Stimulated activated CD4-positive, alpha-beta T cell treated with anti-CD3 and anti-CD28 coated beads, Interleukin-4, amount 100 ng/mL, for 4 hours (primary cell): ENCODE measurements around the gene GARIN5B.

Experiments
- DNase-seq, 2 experiments: peaks; one replicate each; pipeline ENCODE4 v3.0.0-alpha.2; 2020

GARIN5B gene

DNA sequence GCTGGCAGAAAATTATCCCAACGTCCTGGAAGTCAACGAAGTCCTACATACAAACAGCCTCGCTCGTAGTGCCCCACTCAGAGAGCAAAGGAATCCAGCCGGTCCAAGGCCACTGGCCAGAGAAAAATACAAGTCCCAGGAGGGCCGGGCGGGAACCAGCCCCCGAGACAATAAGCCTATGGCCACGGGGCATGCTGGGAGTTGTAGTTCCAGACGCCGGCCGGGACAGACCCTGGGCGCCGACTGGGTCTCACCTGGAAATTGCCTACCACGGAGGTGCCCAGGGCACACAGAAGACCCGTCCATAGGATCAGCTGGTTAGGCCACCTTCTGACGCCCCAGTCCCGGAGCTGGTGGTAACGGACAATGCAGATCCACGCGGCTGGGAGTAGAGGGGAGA, 43.3 kb downstream of the GARIN5B start:
- DNase-seq = no peak

DNA sequence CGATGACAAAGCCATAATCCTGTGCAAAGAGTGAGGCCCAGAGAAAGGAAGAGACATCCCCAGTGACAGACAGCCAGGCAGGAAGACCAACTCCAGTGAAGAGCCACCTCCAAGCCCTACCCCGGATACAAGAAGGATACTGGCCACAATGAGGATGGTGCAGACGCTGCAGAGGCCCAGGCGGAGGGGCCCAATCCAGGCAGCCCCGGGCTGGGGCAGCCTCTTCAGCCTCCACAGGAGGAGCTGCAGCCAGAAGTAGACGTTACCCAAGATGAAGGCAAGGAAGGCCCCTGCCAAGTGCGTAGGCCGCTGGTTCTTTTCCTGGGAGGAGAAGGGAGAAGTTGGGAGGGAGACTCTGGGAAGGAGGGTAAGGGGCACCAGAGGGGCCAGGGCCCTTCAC, 46.4 kb downstream of the GARIN5B start:
- DNase-seq = no peak

DNA sequence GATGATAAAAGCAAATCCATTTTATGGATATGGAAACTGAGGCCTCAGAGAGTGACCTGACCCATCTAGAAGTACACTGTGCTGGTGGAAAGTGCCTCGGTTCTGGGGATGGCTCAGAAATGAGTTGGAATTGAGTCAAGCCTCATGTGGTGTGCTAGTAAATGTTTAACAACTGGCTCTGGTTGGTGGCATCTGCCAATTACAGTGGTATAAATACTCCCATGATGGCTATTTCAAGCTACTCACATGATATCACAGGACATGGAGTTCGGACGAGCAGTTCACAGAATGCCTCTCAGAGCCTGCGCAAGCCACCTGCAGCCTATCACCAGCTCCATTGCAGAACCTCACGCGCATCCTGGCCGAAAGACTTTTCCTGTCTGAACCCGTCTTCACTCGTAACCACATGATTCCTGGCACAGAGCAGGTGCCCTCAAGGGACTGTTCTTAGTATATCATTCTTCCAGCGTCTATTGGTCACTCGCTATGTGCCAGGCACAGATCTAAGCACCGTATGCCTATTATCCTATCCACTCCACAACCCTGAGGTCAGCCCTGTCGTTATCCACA, 47.0 kb downstream of the GARIN5B start:
- DNase-seq = no peak

DNA sequence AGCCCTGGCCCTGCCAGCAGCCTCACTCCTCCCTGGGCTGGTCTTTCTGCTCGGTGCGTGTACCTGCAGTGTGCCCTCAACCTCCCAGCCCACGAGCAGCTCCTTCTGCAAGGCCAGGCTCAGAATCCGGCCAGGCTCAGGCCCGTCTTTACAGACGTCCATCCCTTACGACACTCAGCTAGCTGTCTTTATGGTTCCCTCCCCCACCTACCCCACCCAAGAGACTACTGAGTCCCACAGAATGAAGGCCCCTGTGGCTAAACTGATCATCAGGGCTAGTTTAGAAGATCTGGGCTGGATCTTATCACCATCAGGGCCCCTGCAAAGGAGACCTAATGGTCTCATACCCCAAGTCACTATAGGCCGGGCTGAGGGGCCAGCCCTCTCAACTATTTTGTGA, 48.7 kb downstream of the GARIN5B start:
- DNase-seq = no peak

DNA sequence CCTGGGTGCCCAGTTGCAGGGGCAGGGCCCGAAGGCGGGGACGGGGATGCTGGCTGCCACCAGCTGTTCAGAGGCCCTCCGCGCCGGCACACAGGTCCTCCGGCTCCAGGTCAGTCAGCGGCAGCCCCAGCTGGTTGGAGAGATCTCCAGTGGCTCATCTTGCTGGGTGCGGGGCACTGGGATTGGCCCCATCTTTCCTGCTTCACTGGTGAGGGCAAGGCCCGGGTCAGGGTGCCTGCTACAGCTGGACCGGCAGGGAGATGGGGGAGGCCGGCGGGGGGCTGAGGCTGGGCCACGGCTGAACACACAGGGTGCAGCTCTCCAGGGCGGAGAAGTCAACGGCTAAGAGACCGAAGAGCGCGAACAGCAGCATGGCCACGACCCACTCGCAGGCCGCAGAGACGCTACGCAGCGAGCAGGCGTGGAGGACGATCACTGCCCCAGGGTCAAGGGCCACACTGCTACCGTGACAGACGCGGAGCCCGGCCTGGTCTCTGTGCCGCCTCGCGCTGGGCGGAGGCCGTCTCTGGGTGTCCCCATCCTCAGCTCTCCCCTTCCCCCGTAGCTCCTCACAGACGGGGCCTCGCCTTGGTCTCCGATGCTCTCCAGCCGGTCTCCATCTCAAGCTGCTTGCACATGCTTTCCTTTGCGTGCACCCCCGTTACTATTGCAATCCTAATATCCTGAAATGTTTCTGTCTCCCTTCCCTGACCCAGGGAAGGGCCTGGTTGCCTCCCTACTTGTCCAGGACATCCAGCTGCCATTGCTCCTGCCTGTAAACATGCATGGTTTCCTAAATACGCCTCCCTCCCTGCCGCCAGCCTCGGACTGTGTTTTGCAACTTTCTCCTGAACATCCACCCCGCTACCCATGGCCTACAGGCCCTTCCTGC, 50.2 kb downstream of the GARIN5B start:
- no peak for DNase-seq

DNA sequence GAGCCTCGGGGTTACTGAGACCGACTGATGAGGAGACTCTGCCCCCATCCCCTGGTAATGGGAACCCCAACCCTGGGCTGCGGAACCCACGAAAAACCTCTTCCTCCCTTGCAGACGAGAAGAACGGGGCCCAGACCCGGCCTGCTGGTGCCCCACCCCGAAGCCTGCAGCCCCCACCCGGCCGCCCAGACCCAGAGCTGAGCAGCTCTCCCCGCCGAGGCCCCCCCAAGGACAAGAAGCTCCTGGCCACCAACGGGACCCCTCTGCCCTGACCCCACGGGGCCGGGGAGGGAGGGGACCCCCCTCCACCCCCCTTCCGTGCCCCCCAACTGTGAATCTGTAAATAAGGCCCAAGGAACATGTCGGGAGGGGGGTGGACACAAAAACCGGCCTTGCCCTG, 51.3 kb downstream of the GARIN5B start:
- DNase-seq = no peak

DNA sequence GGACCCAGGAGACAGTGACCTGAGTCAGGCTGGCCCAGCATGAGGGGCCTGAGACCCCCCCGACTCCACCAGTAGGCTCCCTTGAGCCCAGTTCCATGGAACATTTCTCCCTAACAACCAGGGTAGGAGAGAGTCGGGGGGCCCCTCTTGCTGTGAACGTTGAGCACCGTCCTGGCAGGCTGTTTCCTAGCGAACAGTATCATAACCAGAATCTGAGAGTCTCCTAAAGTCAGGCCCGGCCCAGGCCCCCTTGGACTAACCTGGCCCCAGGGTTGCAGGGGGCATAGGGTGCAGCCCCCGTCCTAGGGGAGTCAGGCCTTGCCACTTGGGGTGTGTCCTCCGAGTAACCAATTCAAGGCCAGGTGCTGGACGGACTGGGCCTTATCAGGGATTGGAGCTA, 51.7 kb downstream of the GARIN5B start:
- no peak for DNase-seq

DNA sequence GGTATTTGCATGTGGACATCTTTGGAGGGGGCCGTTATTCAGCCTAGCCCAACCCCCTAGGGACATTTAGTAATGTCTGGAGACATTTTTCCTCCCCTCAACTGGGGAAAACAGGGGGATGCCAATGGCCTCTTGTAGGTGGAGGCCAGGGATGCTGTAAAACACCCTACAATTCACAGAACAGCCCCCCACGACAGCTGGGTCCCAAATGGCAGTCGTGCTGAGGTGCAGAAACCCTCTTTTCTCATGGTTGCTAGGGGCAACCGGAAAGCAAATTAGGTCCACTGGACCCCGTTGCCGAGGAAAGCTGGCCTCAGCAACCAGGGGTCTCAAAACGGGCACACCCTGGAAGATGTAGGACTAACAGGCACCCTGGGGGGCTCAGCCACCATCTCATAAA, 52.6 kb downstream of the GARIN5B start:
- no peak for DNase-seq

DNA sequence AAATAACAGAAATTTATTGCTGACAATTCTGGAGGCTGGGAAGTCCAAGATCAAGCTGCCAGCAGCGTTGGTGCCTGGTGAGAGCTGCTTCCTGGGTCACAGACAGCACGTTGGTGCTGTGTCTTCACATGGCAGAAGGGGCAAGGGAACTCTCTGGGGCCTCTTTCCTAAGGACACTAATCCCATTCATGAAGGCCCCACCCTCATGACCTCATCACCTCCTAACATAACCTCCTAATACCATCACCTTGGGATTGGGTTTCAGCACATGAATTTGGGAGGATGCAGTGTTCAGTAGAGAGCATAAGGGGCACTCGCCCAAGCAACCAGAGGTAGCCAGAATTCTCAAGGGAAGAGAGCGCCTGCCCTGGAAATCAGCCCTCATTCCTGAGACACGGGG, 53.6 kb downstream of the GARIN5B start:
- no peak for DNase-seq

DNA sequence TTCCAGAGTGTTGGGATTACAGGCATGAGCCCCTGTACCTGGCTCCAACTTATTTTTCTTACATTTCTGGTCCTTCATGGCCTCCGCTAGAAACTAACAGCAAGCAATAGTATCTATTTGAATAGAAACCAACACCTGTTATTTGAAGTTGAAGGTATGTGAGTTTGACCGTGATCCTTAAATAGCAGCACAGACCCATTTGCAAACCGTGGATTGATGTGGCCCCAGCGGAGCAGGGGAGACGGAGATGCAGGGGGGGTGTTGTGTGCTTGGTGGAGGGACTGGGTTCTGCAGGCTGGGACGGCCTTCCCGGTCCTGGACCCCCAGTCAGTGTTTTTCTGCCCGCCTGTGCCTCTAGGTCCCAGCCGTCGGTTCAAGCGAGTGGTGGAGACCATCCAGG, 54.8 kb downstream of the GARIN5B start:
- no peak for DNase-seq

DNA sequence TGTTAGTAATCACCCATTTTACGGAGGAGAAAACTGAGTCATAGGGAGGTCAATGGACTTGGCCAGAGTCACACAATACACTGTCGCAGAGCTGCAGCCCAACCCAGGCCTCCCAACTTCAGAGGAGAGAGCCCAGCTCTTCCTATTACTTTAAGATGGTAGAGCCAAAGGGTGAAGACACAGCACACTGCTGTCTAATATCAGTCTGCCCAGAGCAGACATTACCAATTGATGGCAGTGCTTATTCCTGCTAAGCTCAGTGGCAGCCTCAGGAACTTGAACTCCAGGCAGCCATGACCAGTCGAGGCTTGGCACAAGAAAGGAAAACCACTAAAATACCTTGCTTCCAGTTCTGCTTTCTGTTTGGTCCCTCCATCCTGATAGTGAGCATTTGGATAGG, 56.3 kb downstream of the GARIN5B start:
- DNase-seq = no peak

DNA sequence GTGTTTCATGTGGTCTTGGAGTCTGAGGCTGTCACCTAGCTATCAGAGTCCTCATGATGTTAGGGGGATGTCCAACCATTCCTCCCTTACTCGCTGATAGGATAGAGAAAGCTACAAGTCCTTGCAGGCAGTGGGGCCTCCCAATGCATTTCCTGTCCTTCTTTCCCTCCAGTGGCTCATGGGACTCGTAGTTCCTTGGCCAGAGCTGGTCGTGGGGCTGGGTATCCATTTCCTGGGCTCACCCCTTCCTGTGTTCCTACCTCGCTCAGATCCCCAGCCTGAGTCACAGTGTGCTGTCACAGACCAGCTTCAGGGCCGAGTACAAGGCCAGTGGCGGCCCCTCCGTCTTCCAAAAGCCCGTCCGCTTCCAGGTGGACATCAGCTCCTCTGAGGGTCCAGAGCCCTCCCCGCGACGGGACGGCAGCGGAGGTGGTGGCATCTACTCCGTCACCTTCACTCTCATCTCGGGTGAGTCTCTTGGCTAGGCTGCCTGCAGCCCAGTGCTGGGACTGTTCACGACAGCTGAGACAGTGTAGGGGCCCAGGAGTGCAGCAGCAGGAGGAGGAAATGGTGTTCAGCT, 57.0 kb downstream of the GARIN5B start:
- no peak for DNase-seq

DNA sequence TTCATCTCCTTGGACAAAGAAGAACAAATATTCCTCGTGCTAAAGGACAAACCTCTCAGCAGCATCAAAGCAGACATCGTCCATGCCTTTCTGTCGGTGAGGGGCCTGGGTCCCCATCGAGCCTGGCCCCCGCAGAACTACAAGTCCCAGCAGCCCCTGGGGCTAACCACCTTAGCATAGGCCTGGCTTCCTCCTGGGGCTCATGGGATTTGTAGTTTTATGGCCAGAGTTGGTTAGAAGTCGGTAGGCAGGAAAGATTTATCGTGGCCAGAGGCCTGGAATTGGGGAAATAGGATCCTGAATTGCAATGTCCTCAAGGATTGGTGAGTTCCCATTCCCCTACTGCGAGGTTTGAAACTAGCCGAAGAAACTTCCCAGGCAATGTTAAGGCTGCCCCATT, 57.6 kb downstream of the GARIN5B start:
- DNase-seq = peak; percentile 47 to 50

DNA sequence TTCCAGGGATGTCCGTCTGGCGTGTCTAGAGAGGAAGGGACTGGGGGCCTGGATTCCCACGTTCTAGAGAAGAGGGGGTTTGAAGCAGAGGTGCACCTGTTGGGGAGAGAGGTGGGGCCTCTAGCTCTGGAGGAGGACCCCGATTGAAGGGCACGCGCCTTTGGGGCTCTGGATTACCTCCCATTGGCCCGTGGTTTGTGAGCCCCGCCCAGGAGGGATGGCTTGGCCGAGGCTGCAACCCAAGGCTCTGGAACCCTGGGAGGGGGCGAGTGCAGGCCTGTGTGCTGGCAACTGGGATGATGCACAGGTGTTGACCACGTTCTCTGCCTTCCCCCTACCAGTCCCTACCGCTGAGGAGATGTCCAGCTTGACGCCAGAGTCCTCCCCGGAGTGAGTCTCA, 58.1 kb downstream of the GARIN5B start:
- DNase-seq = no peak
